H1 (cell line): ENCODE measurements around the gene DENND2A. TPM values are rescaled to one million over a fixed set of nuclear protein-coding genes. Genes with fewer than 3 reads are reported as not detected.

Experiments used
- CTCF ChIA-PET: fragments of 300-600 bp; sonication (Branson Sonifier 250); formaldehyde crosslinking; loops from one replicate; lab custom pipeline; 2021; ENCODE audit not compliant: partially characterized antibody; lab: Charles Lee
- POLR2A ChIA-PET: fragments of 300-600 bp; sonication (Branson Sonifier 250); formaldehyde crosslinking; loops from one replicate; lab custom pipeline; 2021; ENCODE audit warnings: inconsistent platforms; ENCODE audit not compliant: partially characterized antibody; lab: Charles Lee
- DNase-seq, 2 experiments: peaks; one replicate each; pipeline versions ENCODE4 v3.0.0 to v3.0.0-alpha.2; 2010 to 2022; ENCODE audit warnings: low spot score in 2 of 2, low read depth in 1 of 2, mixed read lengths in 1 of 2
- FAIRE-seq: peaks from 2 replicates; lab custom pipeline; 2011; peaks lifted over from hg19 to GRCh38; lab: Jason Lieb, UNC
- H2AFZ ChIP-seq: 2 replicates; pipeline ENCODE4 v1.8.1; 2012; ENCODE audit warnings: low read length, inconsistent platforms
- H2AK5ac ChIP-seq: 2 replicates; pipeline ENCODE4 v1.6.1; 2013; ENCODE audit warnings: low read depth, low read length
- H2BK120ac ChIP-seq: replicated peaks from 2 replicates; pipeline ENCODE3; 2013; ENCODE audit warnings: low read depth, low read length, inconsistent platforms
- H2BK12ac ChIP-seq: 2 replicates; pipeline ENCODE4 v1.6.1; 2013; ENCODE audit warnings: low read depth, low read length
- H2BK15ac ChIP-seq: 2 replicates; pipeline ENCODE4 v1.6.1; 2013; ENCODE audit warnings: low read length
- H2BK20ac ChIP-seq: 2 replicates; pipeline ENCODE4 v1.6.1; 2013; ENCODE audit warnings: low read length
- H2BK5ac ChIP-seq: 2 replicates; pipeline ENCODE4 v1.6.1; 2013; ENCODE audit warnings: low read depth, low read length
- H3K14ac ChIP-seq: 2 replicates; pipeline ENCODE4 v1.6.1; 2013; ENCODE audit warnings: inconsistent platforms; ENCODE audit not compliant: insufficient read length
- H3K18ac ChIP-seq: 2 replicates; pipeline ENCODE4 v1.6.1; 2013; ENCODE audit warnings: low read length; ENCODE audit errors: extremely low read depth
- H3K23ac ChIP-seq: 2 replicates; pipeline ENCODE4 v1.6.1; 2013; ENCODE audit warnings: inconsistent platforms; ENCODE audit not compliant: insufficient read length
- H3K23me2 ChIP-seq: 2 replicates; pipeline ENCODE4 v1.6.1; 2013; ENCODE audit warnings: low read depth, low read length
- H3K27ac ChIP-seq: 2 replicates; pipeline ENCODE4 v1.6.1; 2011; ENCODE audit warnings: low read depth, low read length, inconsistent platforms
- H3K27me3 ChIP-seq, 4 experiments: replicated peaks in 1 of 4; 1 replicate in 1 of 4; 2 replicates in 3 of 4; pipeline versions ENCODE4 v1.6.1 to v1.8.1; 2011 to 2013; ENCODE audit warnings: low read length in 3 of 4, mild to moderate bottlenecking in 3 of 4, inconsistent platforms in 2 of 4, mixed read lengths in 2 of 4, moderate library complexity in 1 of 4; ENCODE audit not compliant: control insufficient read depth in 3 of 4, insufficient read depth in 3 of 4; ENCODE audit errors: extremely low read depth in 1 of 4
- H3K36me3 ChIP-seq, 4 experiments: 2 replicates each; pipeline versions ENCODE4 v1.6.1 to v1.8.1; 2011 to 2013; ENCODE audit warnings: mild to moderate bottlenecking in 4 of 4, low read length in 3 of 4, moderate library complexity in 2 of 4, control low read depth in 1 of 4, inconsistent platforms in 1 of 4; ENCODE audit not compliant: insufficient read depth in 4 of 4, control insufficient read depth in 2 of 4
- H3K4ac ChIP-seq: replicated peaks from 2 replicates; pipeline ENCODE3; 2013; ENCODE audit warnings: low read length, low read depth, mixed read lengths, inconsistent platforms; ENCODE audit not compliant: insufficient read length
- H3K4me1 ChIP-seq, 4 experiments: replicated peaks in 1 of 4; 1 replicate in 1 of 4; 2 replicates in 3 of 4; pipeline versions ENCODE4 v1.6.1 to v1.8.1; 2011 to 2013; ENCODE audit warnings: low read length in 3 of 4, inconsistent platforms in 2 of 4, mixed read lengths in 1 of 4; ENCODE audit not compliant: insufficient read depth in 4 of 4, control insufficient read depth in 3 of 4
- H3K4me2 ChIP-seq, 2 experiments: 2 replicates each; pipeline versions ENCODE4 v1.6.1 to v1.8.1; 2011 to 2013; ENCODE audit warnings: low read depth in 2 of 2, low read length in 2 of 2, control low read depth in 1 of 2, inconsistent platforms in 1 of 2, mild to moderate bottlenecking in 1 of 2; ENCODE audit not compliant: insufficient read depth in 1 of 2
- H3K4me3 ChIP-seq, 4 experiments: fragments of 200-600, 300-600 bp in 1 of 4; sonication (generic), shearing (Covaris generic), sonication (Bioruptor Twin) in 1 of 4; 2 replicates each; pipeline versions ENCODE4 v1.5.1 to v1.8.1; 2011 to 2016; ENCODE audit warnings: low read length in 4 of 4, low read depth in 3 of 4, control low read depth in 2 of 4, inconsistent platforms in 2 of 4, mild to moderate bottlenecking in 2 of 4, mixed read lengths in 1 of 4, moderate library complexity in 1 of 4; ENCODE audit not compliant: insufficient read depth in 2 of 4; ENCODE audit errors: extremely low read depth in 1 of 4
- H3K56ac ChIP-seq: replicated peaks from 2 replicates; pipeline ENCODE3; 2013; ENCODE audit warnings: low read depth, mild to moderate bottlenecking, mixed read lengths, low read length, inconsistent platforms; ENCODE audit not compliant: insufficient read length
- H3K79me1 ChIP-seq: 2 replicates; pipeline ENCODE4 v1.6.1; 2013; ENCODE audit warnings: low read depth, low read length, control low read depth
- H3K79me2 ChIP-seq, 2 experiments: 2 replicates each; pipeline versions ENCODE4 v1.6.1 to v1.8.1; 2012 to 2013; ENCODE audit warnings: low read length in 2 of 2, mild to moderate bottlenecking in 2 of 2, inconsistent platforms in 1 of 2; ENCODE audit not compliant: insufficient read depth in 2 of 2, control insufficient read depth in 1 of 2
- H3K9ac ChIP-seq, 4 experiments: replicated peaks in 1 of 4; 1 replicate in 1 of 4; 2 replicates in 3 of 4; pipeline versions ENCODE4 v1.6.1 to v1.8.1; 2011 to 2013; ENCODE audit warnings: low read depth in 3 of 4, low read length in 3 of 4, control low read depth in 2 of 4, mild to moderate bottlenecking in 2 of 4, moderate library complexity in 2 of 4, inconsistent platforms in 1 of 4; ENCODE audit errors: extremely low read depth in 1 of 4
- H3K9me3 ChIP-seq, 2 experiments: 2 replicates each; pipeline versions ENCODE4 v1.6.1 to v1.8.1; 2012 to 2013; ENCODE audit warnings: mild to moderate bottlenecking in 2 of 2, moderate library complexity in 2 of 2, control low read depth in 1 of 2, inconsistent platforms in 1 of 2, low read depth in 1 of 2, low read length in 1 of 2, mixed read lengths in 1 of 2; ENCODE audit not compliant: insufficient read depth in 2 of 2
- H4K20me1 ChIP-seq, 2 experiments: replicated peaks in 1 of 2; 2 replicates each; pipeline versions ENCODE3 to v1.8.1; 2011 to 2013; ENCODE audit warnings: inconsistent platforms in 2 of 2, low read length in 2 of 2, mild to moderate bottlenecking in 1 of 2; ENCODE audit not compliant: insufficient read depth in 2 of 2, control insufficient read depth in 1 of 2
- H4K5ac ChIP-seq: 2 replicates; pipeline ENCODE4 v1.6.1; 2013; ENCODE audit warnings: low read length, low read depth, mixed read lengths, inconsistent platforms; ENCODE audit not compliant: insufficient read length
- H4K8ac ChIP-seq: 2 replicates; pipeline ENCODE4 v1.8.0; 2013; ENCODE audit warnings: mild to moderate bottlenecking, moderate library complexity, low read length, inconsistent platforms; ENCODE audit not compliant: insufficient read depth; ENCODE audit errors: extremely low read depth
- H4K91ac ChIP-seq: replicated peaks from 2 replicates; pipeline ENCODE3; 2013; ENCODE audit warnings: low read length, mixed read lengths, inconsistent platforms; ENCODE audit not compliant: insufficient read length
- ASH2L ChIP-seq: fragments of 200-600, 300-600 bp; sonication (generic); IDR thresholded peaks from one replicate; pipeline ENCODE4 v1.7.1; 2017; ENCODE audit warnings: low read length
- EGR1 ChIP-seq: IDR thresholded peaks from 2 replicates; pipeline ENCODE4 v1.6.1; 2011; ENCODE audit warnings: low read depth, low read length, borderline replicate concordance
- EZH2 ChIP-seq: fragments of 200-600 bp; sonication (generic); IDR thresholded peaks from 2 replicates; pipeline ENCODE4 v1.7.1; 2012; ENCODE audit warnings: low read depth, mild to moderate bottlenecking, moderate library complexity, low read length, inconsistent platforms; ENCODE audit not compliant: severe bottlenecking
- SIN3A ChIP-seq, 2 experiments: IDR thresholded peaks in 1 of 2; conservative IDR thresholded peaks in 1 of 2; 2 replicates each; pipeline ENCODE4 v1.6.1; 2011 to 2012; ENCODE audit warnings: low read length in 2 of 2, improper control_type of control experiment in 1 of 2, low read depth in 1 of 2, mild to moderate bottlenecking in 1 of 2
- TEAD4 ChIP-seq: IDR thresholded peaks from 2 replicates; pipeline ENCODE4 v1.6.1; 2012; ENCODE audit warnings: low read depth, low read length, inconsistent platforms, mixed read lengths
- WGBS, 2 experiments: shearing (Covaris generic) in 1 of 2; methylation state at CpG; one replicate each; pipeline versions ENCODE4 v1.1.6 to v1.1.7; 2013 to 2015; ENCODE audit warnings: low lambda C conversion rate in 2 of 2, mixed read lengths in 2 of 2, inconsistent platforms in 1 of 2, low coverage in 1 of 2, missing lambda C conversion rate in 1 of 2; ENCODE audit not compliant: insufficient replicate concordance in 2 of 2, insufficient coverage in 1 of 2, insufficient read length in 1 of 2; ENCODE audit errors: extremely low coverage in 1 of 2, missing lambda C conversion rate in 1 of 2; 5-methylcytosine and 5-hydroxymethylcytosine counted together
- polyA plus RNA-seq, 7 experiments: library from polyadenylated mRNA; depleted of rRNA in 3 of 7; stranded (reverse) in 5 of 7; unstranded in 2 of 7; fragments of >200 nt in 5 of 7; fragments of 200-250 nt in 2 of 7; gene quantifications; 1 replicate in 5 of 7; 2 replicates in 1 of 7; 4 replicates in 1 of 7; pipeline versions ENCODE4 v1.2.1 to v1.2.3, GENCODE V29; 2011 to 2013; ENCODE audit warnings: missing spikeins in 2 of 7, mixed read lengths in 2 of 7
- total RNA-seq: library from RNA; stranded (reverse); fragmentation: NEBNext Ultra II Directional; extraction: Animal tissue kit (Norgen Biotek cat#: 25700); gene quantifications from 2 replicates; pipeline ENCODE4 v1.2.1, GENCODE V29; 2021
- TF ChIP-seq, protein P1 (sequence below), 3 experiments: IDR thresholded peaks; 1 replicate in 2 of 3; 2 replicates in 1 of 3; pipeline versions ENCODE4 v1.5.1 to v1.6.1; 2011; ENCODE audit warnings: low read length in 3 of 3, mild to moderate bottlenecking in 3 of 3, inconsistent platforms in 2 of 3, low read depth in 1 of 3, moderate library complexity in 1 of 3; ENCODE audit not compliant: insufficient read depth in 1 of 3; ENCODE audit errors: control extremely low read depth in 1 of 3

The DENND2A gene
- total and polyA plus RNA-seq, 2 of the 8 experiments (the other 6 are each of a cell fraction or from before 2014, with no cell fraction given) = 5.0 to 13.0 TPM

DNA sequence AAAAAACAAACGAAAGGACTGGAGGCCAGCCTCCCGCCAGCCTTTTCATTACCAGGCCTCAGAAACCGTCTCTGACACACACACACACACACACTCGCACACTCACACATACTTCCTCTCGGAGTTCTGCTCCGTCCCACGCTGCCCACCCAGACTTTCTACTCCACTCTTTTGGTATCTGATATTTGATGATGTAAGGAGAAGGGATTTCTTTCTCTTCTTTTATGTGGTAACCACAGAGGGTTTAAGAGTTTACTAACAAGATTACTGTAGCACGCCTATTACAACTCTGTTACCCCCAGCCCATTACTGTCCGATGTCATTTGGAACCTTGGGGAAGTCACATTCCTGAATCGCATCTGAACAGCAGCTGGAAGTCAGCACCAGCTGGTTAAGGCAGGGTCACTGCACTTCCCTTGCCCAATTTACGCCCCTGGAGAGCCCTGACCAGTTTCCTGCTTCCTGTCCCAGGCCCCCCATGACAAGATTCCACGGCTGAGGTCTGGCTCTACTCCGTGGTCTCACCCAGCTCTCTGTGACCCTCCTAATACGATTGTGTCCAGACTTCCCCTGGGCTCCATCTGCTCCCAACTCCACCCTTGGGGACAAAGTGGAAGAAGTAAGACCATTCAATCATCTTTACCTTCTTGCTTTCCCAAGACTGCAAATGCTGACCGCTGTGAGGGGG is 1.1 kb downstream of the DENND2A start:
- no peak overlapping the region for H4K5ac ChIP-seq
- peaks cover 2% of the 10 kb centered on the region; the same call in 1 of the 2 replicates for H3K79me1 ChIP-seq
- peak overlapping the region; percentile 64 to 92 for H3K4me2 ChIP-seq
- peaks cover 0 to 28% (median 14%) of the 10 kb centered on the region in 4 experiments; a peak in 5 of 7 replicates for H3K27me3 ChIP-seq
- peak overlapping the region; percentile 75 for H3K4ac ChIP-seq
- H2AFZ ChIP-seq = no peak overlapping the region
- H3K14ac ChIP-seq = no peak overlapping the region
- CTCF ChIA-PET = interaction anchor here (1.3 to 19.9 kb wide), 3 partner anchors 14 to 125 kb away, joined by 3 to 322 read pairs (median 10); no protein-coding TSS in a partner anchor
- peak overlapping the region; percentile 85; the same call in 1 of the 2 replicates for H3K18ac ChIP-seq
- no peaks in the 10 kb centered on the region for H4K20me1 ChIP-seq
- H2BK12ac ChIP-seq = 0 out of 2 replicates have a peak overlapping the region, but pooled peaks have one; percentile 68
- POLR2A ChIA-PET = interaction anchor here (1.3 kb wide), 2 partner anchors 9 to 11 kb away, joined by 3 to 7 read pairs; no protein-coding TSS in a partner anchor
- peak overlapping the region; percentile 26 for H4K91ac ChIP-seq
- no peak overlapping the region for H3K27ac ChIP-seq
- H3K23me2 ChIP-seq = peaks cover 12% of the 10 kb centered on the region
- no peaks in the 10 kb centered on the region for H3K9me3 ChIP-seq
- no peak overlapping the region for H3K23ac ChIP-seq
- H2BK15ac ChIP-seq = no peak overlapping the region
- peak overlapping the region in 2 of 4 experiments; percentile 8 to 40; a peak in 2 of 7 replicates for H3K9ac ChIP-seq
- H2BK120ac ChIP-seq = no peak overlapping the region
- H2BK20ac ChIP-seq = no peak overlapping the region
- no peak overlapping the region for H3K56ac ChIP-seq
- no peaks in the 10 kb centered on the region for H3K36me3 ChIP-seq
- H4K8ac ChIP-seq = peak overlapping the region; percentile 82; the same call in 1 of the 2 replicates
- H2BK5ac ChIP-seq = peak overlapping the region; percentile 75; the same call in 1 of the 2 replicates
- H3K4me1 ChIP-seq = peaks cover 12 to 27% (median 19%) of the 10 kb centered on the region in 4 experiments
- H2AK5ac ChIP-seq = no peak overlapping the region
- TF ChIP-seq EZH2 (peak; percentile 2), EGR1 (no peak), SIN3A (conservative IDR thresholded peaks at IDR 0.05 in 1 of 2, IDR thresholded peaks at IDR 0.05 in 1 of 2; ENCODE audit: low read depth in 1 of 2, low read length in 2 of 2) (peak; percentile 66 to 77; a peak in 2 of 4 replicates), ASH2L (peak; percentile 26), TEAD4 (peak; percentile 63; the same call in 1 of the 2 replicates)
- TF ChIP-seq, protein P1, sequence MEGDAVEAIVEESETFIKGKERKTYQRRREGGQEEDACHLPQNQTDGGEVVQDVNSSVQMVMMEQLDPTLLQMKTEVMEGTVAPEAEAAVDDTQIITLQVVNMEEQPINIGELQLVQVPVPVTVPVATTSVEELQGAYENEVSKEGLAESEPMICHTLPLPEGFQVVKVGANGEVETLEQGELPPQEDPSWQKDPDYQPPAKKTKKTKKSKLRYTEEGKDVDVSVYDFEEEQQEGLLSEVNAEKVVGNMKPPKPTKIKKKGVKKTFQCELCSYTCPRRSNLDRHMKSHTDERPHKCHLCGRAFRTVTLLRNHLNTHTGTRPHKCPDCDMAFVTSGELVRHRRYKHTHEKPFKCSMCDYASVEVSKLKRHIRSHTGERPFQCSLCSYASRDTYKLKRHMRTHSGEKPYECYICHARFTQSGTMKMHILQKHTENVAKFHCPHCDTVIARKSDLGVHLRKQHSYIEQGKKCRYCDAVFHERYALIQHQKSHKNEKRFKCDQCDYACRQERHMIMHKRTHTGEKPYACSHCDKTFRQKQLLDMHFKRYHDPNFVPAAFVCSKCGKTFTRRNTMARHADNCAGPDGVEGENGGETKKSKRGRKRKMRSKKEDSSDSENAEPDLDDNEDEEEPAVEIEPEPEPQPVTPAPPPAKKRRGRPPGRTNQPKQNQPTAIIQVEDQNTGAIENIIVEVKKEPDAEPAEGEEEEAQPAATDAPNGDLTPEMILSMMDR (IDR thresholded peaks at IDR 0.05; ENCODE audit: control extremely low read depth in 1 of 3, insufficient read depth in 1 of 3, low read depth in 1 of 3, low read length in 3 of 3) = no peak
- DNase-seq (no peak), FAIRE-seq (peak; percentile 94)
- H3K4me3 ChIP-seq = peak overlapping the region; percentile 51 to 69 (median 62)
- WGBS, 2 experiments = 51% methylated on average over 15 of the region's 15 CpGs; no CpG with 5 or more reads in 1 of the 2 experiments
- H3K79me2 ChIP-seq = 0 out of 4 replicates have a peak, but pooled peaks cover 0 to 2% of the 10 kb centered on the region in 2 experiments
